HS-27A (cell line): ENCODE measurements around the gene FRMPD4.

ENCODE experiments used
- DNase-seq: peaks from one replicate; pipeline ENCODE4 v3.0.0-alpha.2; 2012; ENCODE audit warnings: low read depth, missing footprints

FRMPD4 gene

GRCh38 chrX:12366440-12366839, 228.2 kb downstream of the FRMPD4 start:
- no peak for DNase-seq

GRCh38 chrX:12367254-12367653, 229.0 kb downstream of the FRMPD4 start:
- DNase-seq, result no peak

- DNase-seq, result no peak
Measured at GRCh38 chrX:12370497-12370986, 232.3 kb downstream of the FRMPD4 start.

- no peak for DNase-seq
Measured at GRCh38 chrX:12372111-12372510, 233.8 kb downstream of the FRMPD4 start.

GRCh38 chrX:12374286-12374685, 236.0 kb downstream of the FRMPD4 start:
- no peak for DNase-seq

GRCh38 chrX:12378253-12378652, 240.0 kb downstream of the FRMPD4 start:
- DNase-seq, result no peak

- DNase-seq, result no peak
Measured at GRCh38 chrX:12378706-12379105, 240.4 kb downstream of the FRMPD4 start.

- no peak for DNase-seq
Measured at GRCh38 chrX:12379671-12380070, 241.4 kb downstream of the FRMPD4 start.

GRCh38 chrX:12383196-12383595, 244.9 kb downstream of the FRMPD4 start:
- DNase-seq, result no peak

GRCh38 chrX:12390301-12390700, 252.0 kb downstream of the FRMPD4 start:
- DNase-seq, result no peak

GRCh38 chrX:12396584-12396983, 258.3 kb downstream of the FRMPD4 start:
- no peak for DNase-seq

GRCh38 chrX:12400218-12400617, 261.9 kb downstream of the FRMPD4 start:
- no peak for DNase-seq

- no peak for DNase-seq
Measured at GRCh38 chrX:12401252-12401651, 263.0 kb downstream of the FRMPD4 start.

GRCh38 chrX:12403474-12404082, 265.3 kb downstream of the FRMPD4 start:
- DNase-seq, result peak; percentile 23

GRCh38 chrX:12405306-12405705, 267.0 kb downstream of the FRMPD4 start:
- DNase-seq, result peak; percentile 51

GRCh38 chrX:12410523-12410922, 272.2 kb downstream of the FRMPD4 start:
- no peak for DNase-seq

GRCh38 chrX:12411831-12412230, 273.6 kb downstream of the FRMPD4 start:
- DNase-seq, result no peak

- DNase-seq, result no peak
Measured at GRCh38 chrX:12412561-12412960, 274.3 kb downstream of the FRMPD4 start.

- DNase-seq, result no peak
Measured at GRCh38 chrX:12419591-12419990, 281.3 kb downstream of the FRMPD4 start.

GRCh38 chrX:12421918-12422317, 283.6 kb downstream of the FRMPD4 start:
- peak; percentile 61 for DNase-seq

GRCh38 chrX:12423346-12423745, 285.1 kb downstream of the FRMPD4 start:
- no peak for DNase-seq

- DNase-seq, result no peak
Measured at GRCh38 chrX:12425496-12425895, 287.2 kb downstream of the FRMPD4 start.

- DNase-seq, result no peak
Measured at GRCh38 chrX:12426420-12426819, 288.1 kb downstream of the FRMPD4 start.

- no peak for DNase-seq
Measured at GRCh38 chrX:12434493-12434892, 296.2 kb downstream of the FRMPD4 start.
